Spleen (tissue), 11 donors: ENCODE results near the gene IL7R. TPM values are rescaled to one million over a fixed set of nuclear protein-coding genes. Genes with fewer than 3 reads are reported as not detected.
A peak's percentile ranks its signal among the peaks of the same experiment; 100 is the strongest.

Source experiments
- DNase-seq: peaks from one replicate; pipeline ENCODE4 v3.0.0-alpha.2; 2020
- H3K27ac ChIP-seq, 8 donors: fragments of 200-600 bp; sonication (generic) in 7 of 8; 1 replicate in 4 of 8; 2 replicates in 4 of 8; pipeline versions ENCODE4 v1.5.0 to v1.8.0; 2016 to 2021; ENCODE audit warnings: inconsistent platforms in 4 of 8, mild to moderate bottlenecking in 4 of 8, moderate library complexity in 1 of 8
- H3K27me3 ChIP-seq, 7 donors: fragments of 200-600 bp; sonication (generic) in 6 of 7; replicated peaks in 1 of 7; 1 replicate in 4 of 7; 2 replicates in 3 of 7; pipeline versions ENCODE4 v1.5.0 to v1.8.0; 2016 to 2021; ENCODE audit warnings: inconsistent platforms in 3 of 7, mild to moderate bottlenecking in 1 of 7
- H3K36me3 ChIP-seq, 6 donors: fragments of 200-600 bp; sonication (generic) in 5 of 6; 1 replicate in 4 of 6; 2 replicates in 2 of 6; pipeline versions ENCODE4 v1.5.0 to v1.8.0; 2016 to 2021; ENCODE audit warnings: inconsistent platforms in 2 of 6
- H3K4me1 ChIP-seq, 6 donors: fragments of 200-600 bp; sonication (generic) in 5 of 6; 1 replicate in 3 of 6; 2 replicates in 3 of 6; pipeline versions ENCODE4 v1.5.0 to v1.8.0; 2016 to 2021; ENCODE audit warnings: inconsistent platforms in 3 of 6
- H3K4me3 ChIP-seq, 8 donors: fragments of 200-600 bp; sonication (generic) in 7 of 8; 1 replicate in 4 of 8; 2 replicates in 4 of 8; pipeline versions ENCODE4 v1.5.0 to v1.8.0; 2016 to 2021; ENCODE audit warnings: inconsistent platforms in 4 of 8, mild to moderate bottlenecking in 4 of 8, moderate library complexity in 2 of 8
- H3K9me3 ChIP-seq, 8 donors: fragments of 200-600 bp; sonication (generic) in 7 of 8; 1 replicate in 4 of 8; 2 replicates in 4 of 8; pipeline versions ENCODE4 v1.5.0 to v1.8.0; 2016 to 2021; ENCODE audit warnings: inconsistent platforms in 4 of 8
- CTCF ChIP-seq, 11 experiments: fragments of 200-600 bp in 7 of 11; fragments of 450-650 bp in 4 of 11; sonication (generic) in 4 of 11; IDR thresholded peaks in 8 of 11; conservative IDR thresholded peaks in 3 of 11; 1 replicate in 7 of 11; 2 replicates in 4 of 11; pipeline versions ENCODE4 v1.4.0 to v1.8.0; 2016 to 2021; ENCODE audit warnings: antibody characterized with exemption in 11 of 11, inconsistent platforms in 4 of 11, mild to moderate bottlenecking in 1 of 11
- POLR2A ChIP-seq, 3 donors: fragments of 450-650 bp; IDR thresholded peaks; one replicate each; pipeline ENCODE4 v1.5.1; 2017; ENCODE audit warnings: antibody characterized with exemption in 3 of 3, mild to moderate bottlenecking in 1 of 3
- POLR2AphosphoS5 ChIP-seq, 3 donors: sonication (generic); formaldehyde crosslinking; IDR thresholded peaks; one replicate each; pipeline ENCODE4 v1.5.1; 2017; ENCODE audit warnings: antibody characterized with exemption in 3 of 3
- WGBS, 5 donors: extraction: QIAGEN DNeasy Blood & Tissue Kit in 3 of 5; methylation state at CpG; one replicate each; pipeline versions ENCODE4 v1.1.5 to v1.1.7; 2013 to 2018; 5-methylcytosine and 5-hydroxymethylcytosine counted together
- intact Hi-C: fragments of 100-400 bp; cut with DNase I; formaldehyde crosslinking; loops from one replicate; pipeline ENCODE4 v1.15.0; 2023; ENCODE audit warnings: low total_unique reads
- polyA plus RNA-seq, 3 donors: library from polyadenylated mRNA; stranded (reverse); fragments of 200-250 nt; gene quantifications; one replicate each; pipeline ENCODE4 v1.2.1, GENCODE V29; 2013
- small RNA-seq, 4 donors: library from RNA; depleted of rRNA; stranded (forward); fragments of <200 nt; gene quantifications; one replicate each; pipeline ENCODE3, GENCODE V24; 2016
- total RNA-seq, 7 donors: library from RNA; depleted of rRNA in 3 of 7; stranded (reverse); fragments of >200 nt in 3 of 7; fragmentation: NEBNext Ultra II Directional in 4 of 7; extraction: Animal tissue kit (Norgen Biotek cat#: 25700) in 4 of 7; gene quantifications; one replicate each; pipeline versions ENCODE4 v1.1.0 to v1.2.1, GENCODE V29; 2016 to 2021
- donor health status: healthy with polysubstance abuse.
- donor health status: DM: no; HTN: no; CAD: no; lungs with moderate emphysema.
- donor health status: DM: no; HTN: no; CAD: no.
- donor health status: Bipolar disorder and iron deficiency.
- donor health status: healthy.
- donor health status: DM: no; HTN: no; CAD: no.
- donor health status: DM: yes; HTN: yes; CAD: no.

IL7R gene
- total and polyA plus RNA-seq, 10 donors: 13.5 to 280 (median 96.0) TPM

GRCh38 chr5:35926389-35927051 is 69.8 kb downstream of the IL7R start:
- Histone ChIP-seq H3K27ac (no peak overlapping the region), H3K36me3 (no peaks in the 10 kb centered on the region), H3K4me1 (peaks cover 5 to 22% (median 14%) of the 10 kb centered on the region in 6 donors), H3K4me3 (peak overlapping the region in 2 of 8 donors; percentile 7 to 32), H3K27me3 (peaks cover 0 to 45% (median 0%) of the 10 kb centered on the region in 7 donors), H3K9me3 (no peaks in the 10 kb centered on the region)
- DNase-seq: no peak
- WGBS, 5 donors: 36 to 50% (median 45%) methylated on average over 13 of the region's 13 CpGs
- intact Hi-C loops: loop anchor here (5.0 kb wide), 3 partner anchors 149 to 834 kb away; partner anchors contain the start of gene SPEF2
- TF ChIP-seq CTCF (IDR thresholded peaks at IDR 0.05 in 8 of 11, conservative IDR thresholded peaks at IDR 0.05 in 3 of 11): peak; percentile 79 to 91 (median 86)
- TF ChIP-seq POLR2A (IDR thresholded peaks at IDR 0.05): no peak
- TF ChIP-seq POLR2AphosphoS5 (IDR thresholded peaks at IDR 0.05): no peak

Small RNA genes within 50 kb of the gene (small RNA-seq; reads per million reads assigned to genes)
- 0 reads per million in 4 donors for gene AC112204.1

Other genes with a start within 250 kb of the IL7R start
- gene SPEF2, start 239.0 kb upstream of the IL7R start, total RNA-seq: 10 to 100 TPM in 4 of 7 donors, 1 to 10 TPM in 3; 4.7 to 22.6 (median 10.2) TPM
- 1 to 10 TPM; 1.7 to 3.3 (median 2.1) TPM for gene SPEF2, start 239.0 kb upstream of the IL7R start, polyA plus RNA-seq
- gene CAPSL, start 81.7 kb downstream of the IL7R start, total RNA-seq: not detected
- not detected for gene CAPSL, start 81.7 kb downstream of the IL7R start, polyA plus RNA-seq
- gene UGT3A1, start 134.5 kb downstream of the IL7R start, total RNA-seq: not detected
- not detected for gene UGT3A1, start 134.5 kb downstream of the IL7R start, polyA plus RNA-seq
- 1 to 10 TPM in 4 of 7 donors, under 1 TPM in 1, not detected in 2; 0.94 to 2.2 (median 1.2) TPM for gene UGT3A2, start 210.0 kb downstream of the IL7R start, total RNA-seq
- under 1 TPM; 0.04 to 0.48 (median 0.11) TPM for gene UGT3A2, start 210.0 kb downstream of the IL7R start, polyA plus RNA-seq